IPS DF 6.9 (cell line): ENCODE measurements around the gene CTSZ.
A peak's percentile ranks its signal among the peaks of the same experiment; 100 is the strongest.
"Not testable (repeated sequence)": the region's sequence is repeated elsewhere in the genome, so short reads cannot be mapped to it uniquely, and the experiment has no call there.

Experiments used
- DNase-seq: peaks from one replicate; pipeline ENCODE4 v3.0.0-alpha.2; 2013; ENCODE audit warnings: low read depth, low spot score
- H3K27ac ChIP-seq: one replicate; pipeline ENCODE4 v1.5.1; 2013; ENCODE audit warnings: low read length, control low read depth
- H3K27me3 ChIP-seq: 2 replicates; pipeline ENCODE4 v1.6.1; 2013; ENCODE audit warnings: mild to moderate bottlenecking, low read length; ENCODE audit not compliant: control insufficient read depth, insufficient read depth
- H3K36me3 ChIP-seq: 2 replicates; pipeline ENCODE4 v1.6.1; 2013; ENCODE audit warnings: low read length; ENCODE audit not compliant: control insufficient read depth, insufficient read depth
- H3K4me1 ChIP-seq: 2 replicates; pipeline ENCODE4 v1.6.1; 2013; ENCODE audit warnings: low read length; ENCODE audit not compliant: control insufficient read depth, insufficient read depth
- H3K4me3 ChIP-seq: 2 replicates; pipeline ENCODE4 v1.5.1; 2013; ENCODE audit warnings: mild to moderate bottlenecking, low read length
- H3K9me3 ChIP-seq: 2 replicates; pipeline ENCODE4 v1.6.1; 2013; ENCODE audit warnings: low read length, inconsistent platforms; ENCODE audit not compliant: control insufficient read depth, insufficient read depth
- WGBS: extraction: QIAGEN DNeasy Blood & Tissue Kit; methylation state at CpG from one replicate; pipeline ENCODE4 v1.1.7; 2013; ENCODE audit warnings: mixed read lengths, missing lambda C conversion rate; ENCODE audit not compliant: insufficient read length, insufficient coverage; 5-methylcytosine and 5-hydroxymethylcytosine counted together

Gene CTSZ

DNA sequence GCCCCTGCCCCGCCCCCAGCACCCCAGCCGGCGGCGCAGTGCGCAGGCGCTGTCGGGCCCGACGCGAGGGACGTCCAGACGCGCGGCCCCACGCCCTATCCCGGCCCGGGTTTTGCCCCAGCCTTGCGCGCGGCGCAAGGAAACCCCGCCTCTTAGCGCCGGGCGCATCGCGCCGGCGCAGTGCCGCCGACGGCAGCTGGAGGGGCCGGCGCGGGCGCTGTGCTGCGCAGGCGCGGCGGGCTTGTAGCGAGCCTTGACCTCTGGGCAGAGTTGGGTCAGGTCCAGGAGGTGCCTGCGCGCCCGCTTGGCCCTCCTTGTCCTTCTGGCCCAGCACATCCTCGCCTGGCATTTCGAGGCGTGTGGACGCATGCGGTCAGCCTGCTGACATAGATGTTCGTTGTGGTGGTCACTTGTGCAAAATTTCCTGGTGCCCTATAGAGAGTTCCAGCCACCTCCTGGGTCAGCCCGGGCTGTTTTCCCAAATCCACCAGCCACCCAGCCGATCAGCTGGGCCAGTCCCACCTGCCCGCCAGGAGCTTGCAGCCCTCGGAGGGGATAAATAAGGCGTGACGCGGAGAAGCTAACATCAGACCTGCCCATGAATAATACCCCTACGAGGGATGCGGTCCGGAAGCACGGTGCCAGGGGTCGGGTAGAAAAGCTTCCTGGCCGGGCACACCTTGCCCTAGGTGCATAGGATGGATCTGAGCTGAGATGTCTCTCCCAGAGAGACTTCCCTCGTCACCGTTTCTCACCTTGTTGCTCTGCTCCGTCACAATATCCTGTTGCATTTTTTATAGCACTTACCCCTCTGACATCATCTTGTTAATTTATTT is 36.0 kb upstream of the CTSZ start:
- H3K4me3 ChIP-seq, result peak overlapping the region; percentile 44; the same call in 1 of the 2 replicates
- peaks cover 1% of the 10 kb centered on the region; the same call in 1 of the 2 replicates for H3K4me1 ChIP-seq
- 0 out of 2 replicates have a peak, but pooled peaks cover 1% of the 10 kb centered on the region for H3K27me3 ChIP-seq
- H3K27ac ChIP-seq, result no peak overlapping the region
- no CpG with 5 or more reads among the region's 66 CpGs for WGBS
- H3K36me3 ChIP-seq, result no peaks in the 10 kb centered on the region
- no peaks in the 10 kb centered on the region for H3K9me3 ChIP-seq
- DNase-seq, result peak; percentile 66

DNA sequence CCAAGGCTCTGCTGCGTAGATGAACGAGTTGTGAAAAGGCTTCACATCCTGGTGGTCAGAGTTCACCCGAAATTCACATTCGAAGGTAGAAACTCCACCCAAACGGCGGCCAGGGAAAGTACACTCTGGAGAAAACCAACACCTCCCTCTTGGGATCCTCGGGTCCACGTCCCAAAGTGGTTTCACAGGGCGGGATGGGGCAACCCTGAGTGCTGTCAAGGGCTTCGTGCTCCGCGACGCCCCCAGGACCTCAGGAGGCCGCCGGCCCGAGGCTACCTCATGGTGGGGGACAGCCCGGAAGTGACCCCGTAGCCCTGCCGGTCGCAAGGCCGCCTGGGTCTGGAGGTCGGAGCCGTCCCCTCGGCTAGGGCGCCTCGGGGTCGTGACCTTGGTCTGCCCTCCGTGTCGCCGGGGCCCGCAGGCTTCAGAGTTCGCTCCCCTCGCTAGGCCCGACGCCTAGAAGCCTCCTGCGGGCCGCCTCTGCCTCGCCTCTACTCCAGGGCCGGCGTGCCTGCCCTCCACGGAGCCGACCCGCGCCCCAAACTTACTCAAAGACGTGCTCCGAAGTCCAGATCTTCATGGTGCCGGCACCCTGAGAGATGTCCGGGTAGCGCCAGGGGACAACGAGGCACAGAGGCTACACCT is 35.2 kb upstream of the CTSZ start, which contains the start of gene PRELID3B:
TSS of gene PRELID3B (minus strand) at position 636 of the 645 bp plus-strand sequence. CDS start at position 580, 56 bp downstream.
- Histone ChIP-seq H3K4me3 (peak within 1 kb of the TSS; percentile 44; the same call in 1 of the 2 replicates), H3K9me3 (no peaks in the 10 kb centered on the region), H3K27me3 (no peaks in the 10 kb centered on the region), H3K27ac (no peak within 1 kb of the TSS), H3K36me3 (0 out of 2 replicates have a peak, but pooled peaks cover 4% of the 10 kb centered on the region), H3K4me1 (peaks cover 1% of the 10 kb centered on the region; the same call in 1 of the 2 replicates)
- no CpG with 5 or more reads among the region's 50 CpGs for WGBS
- no peak for DNase-seq

DNA sequence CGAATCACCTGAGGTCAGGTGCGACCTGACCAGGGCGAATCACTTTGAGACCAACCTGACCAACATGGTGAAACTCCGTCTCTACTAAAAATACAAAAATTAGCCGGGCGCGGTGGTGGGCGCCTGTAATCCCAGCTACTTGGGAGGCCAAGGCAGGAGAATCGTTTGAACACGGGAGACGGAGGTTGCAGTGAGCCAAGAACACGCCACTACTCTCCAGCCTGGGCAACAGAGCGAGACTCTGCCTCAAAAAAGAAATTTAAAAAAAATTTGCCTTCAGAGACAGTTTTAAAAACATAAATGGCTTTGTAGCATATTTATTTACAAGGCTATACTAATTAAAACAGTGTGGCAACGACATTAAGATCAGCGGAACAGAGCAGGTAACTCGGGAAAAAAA is 34.4 kb upstream of the CTSZ start:
- H3K36me3 ChIP-seq, H3K4me3 ChIP-seq, DNase-seq, H3K27ac ChIP-seq, H3K9me3 ChIP-seq, H3K4me1 ChIP-seq, H3K27me3 ChIP-seq: not testable (repeated sequence)
- no CpG with 5 or more reads among the region's 16 CpGs for WGBS

- no peak overlapping the region for H3K27ac ChIP-seq
- peaks cover 9% of the 10 kb centered on the region; the same call in 1 of the 2 replicates for H3K36me3 ChIP-seq
- H3K9me3 ChIP-seq, result no peaks in the 10 kb centered on the region
- no peaks in the 10 kb centered on the region for H3K27me3 ChIP-seq
- H3K4me3 ChIP-seq, result no peak overlapping the region
- no peak for DNase-seq
- peaks cover 1% of the 10 kb centered on the region; the same call in 1 of the 2 replicates for H3K4me1 ChIP-seq
- no CpG with 5 or more reads among the region's 5 CpGs for WGBS
Measured at GRCh38 chr20:59040667-59041066, 33.6 kb upstream of the CTSZ start.

DNA sequence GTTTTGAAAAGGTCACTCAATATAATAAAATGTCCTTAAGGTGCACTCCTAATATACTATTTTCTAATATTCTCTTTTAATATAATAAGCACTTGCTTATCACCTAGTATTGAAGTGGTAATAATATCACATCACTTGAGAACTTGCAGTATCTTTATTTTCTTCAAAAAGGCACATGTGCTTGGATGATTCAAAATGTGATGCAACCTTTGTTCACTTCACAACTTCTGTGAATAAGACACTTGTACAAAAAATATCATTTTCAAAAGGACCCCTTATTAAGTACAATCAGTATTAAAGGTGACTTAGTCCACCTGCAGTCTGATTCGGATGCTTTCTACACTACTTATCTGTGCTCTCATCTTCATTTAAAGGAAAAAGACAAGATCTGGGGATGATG is 32.2 kb upstream of the CTSZ start:
- no peaks in the 10 kb centered on the region for H3K9me3 ChIP-seq
- peaks cover 1% of the 10 kb centered on the region; the same call in 1 of the 2 replicates for H3K4me1 ChIP-seq
- no peak overlapping the region for H3K27ac ChIP-seq
- H3K27me3 ChIP-seq, result no peaks in the 10 kb centered on the region
- H3K4me3 ChIP-seq, result no peak overlapping the region
- peaks cover 9% of the 10 kb centered on the region; the same call in 1 of the 2 replicates for H3K36me3 ChIP-seq
- WGBS, result no CpG with 5 or more reads among the region's 1 CpG
- DNase-seq, result no peak

- no CpG with 5 or more reads among the region's 12 CpGs for WGBS
- H3K4me3 ChIP-seq, result no peak overlapping the region
- H3K9me3 ChIP-seq, result no peaks in the 10 kb centered on the region
- no peaks in the 10 kb centered on the region for H3K4me1 ChIP-seq
- no peaks in the 10 kb centered on the region for H3K27me3 ChIP-seq
- DNase-seq, result no peak
- peaks cover 9% of the 10 kb centered on the region; the same call in 1 of the 2 replicates for H3K36me3 ChIP-seq
- H3K27ac ChIP-seq, result no peak overlapping the region
Measured at GRCh38 chr20:59037386-59037785, 30.3 kb upstream of the CTSZ start.

DNA sequence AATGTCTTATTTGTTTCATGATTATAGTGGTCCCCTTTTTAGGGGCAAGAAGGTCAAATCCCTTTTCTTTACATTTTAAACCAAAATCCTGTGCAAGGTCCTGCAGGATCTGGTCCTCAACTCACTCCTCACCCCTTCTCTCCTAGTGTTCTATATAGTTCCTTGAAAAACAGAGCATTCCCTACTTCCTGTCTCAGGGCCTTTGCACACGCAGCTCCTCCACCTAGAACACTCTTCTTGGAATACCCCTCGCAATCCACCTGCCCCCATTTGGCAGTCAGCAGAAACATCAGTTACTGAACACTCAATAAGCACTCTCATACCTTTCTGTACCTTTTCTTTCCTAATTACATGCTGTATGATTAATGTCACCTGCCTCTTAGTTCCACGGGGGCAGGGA is 28.3 kb upstream of the CTSZ start:
- peaks cover 9% of the 10 kb centered on the region for H3K36me3 ChIP-seq
- H3K27me3 ChIP-seq, result no peaks in the 10 kb centered on the region
- no peak overlapping the region for H3K27ac ChIP-seq
- no peak overlapping the region for H3K4me3 ChIP-seq
- no peaks in the 10 kb centered on the region for H3K4me1 ChIP-seq
- no peaks in the 10 kb centered on the region for H3K9me3 ChIP-seq
- WGBS, result no CpG with 5 or more reads among the region's 3 CpGs
- DNase-seq, result no peak

GRCh38 chr20:59033616-59034165 is 26.6 kb upstream of the CTSZ start:
- DNase-seq, result no peak
- no peak overlapping the region for H3K27ac ChIP-seq
- H3K4me3 ChIP-seq, result no peak overlapping the region
- WGBS, result no CpG with 5 or more reads among the region's 2 CpGs
- peaks cover 13% of the 10 kb centered on the region for H3K36me3 ChIP-seq
- no peaks in the 10 kb centered on the region for H3K9me3 ChIP-seq
- H3K27me3 ChIP-seq, result no peaks in the 10 kb centered on the region
- no peaks in the 10 kb centered on the region for H3K4me1 ChIP-seq

DNA sequence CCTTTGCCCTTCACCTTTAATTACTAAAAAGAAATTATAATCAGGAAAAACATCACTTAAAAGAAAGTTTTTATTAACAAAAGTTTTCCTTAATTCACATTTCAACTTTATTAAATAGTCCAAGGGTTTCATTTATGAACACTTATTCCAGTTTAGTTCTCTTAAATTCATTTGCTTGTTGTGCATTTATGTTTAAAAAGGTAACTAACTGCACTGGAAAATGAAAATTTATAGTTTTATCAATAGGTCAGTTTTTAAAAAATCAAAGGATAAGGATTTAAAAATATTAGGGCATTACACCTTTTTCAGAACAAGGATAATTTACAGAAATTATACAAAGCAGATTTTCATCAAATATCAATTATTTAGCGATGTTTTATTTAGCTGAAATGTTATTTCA is 26.0 kb upstream of the CTSZ start:
- no peak overlapping the region for H3K27ac ChIP-seq
- no peaks in the 10 kb centered on the region for H3K9me3 ChIP-seq
- no peaks in the 10 kb centered on the region for H3K27me3 ChIP-seq
- H3K4me3 ChIP-seq, result no peak overlapping the region
- no CpG with 5 or more reads among the region's 1 CpG for WGBS
- DNase-seq, result no peak
- no peaks in the 10 kb centered on the region for H3K4me1 ChIP-seq
- peaks cover 13% of the 10 kb centered on the region for H3K36me3 ChIP-seq

DNA sequence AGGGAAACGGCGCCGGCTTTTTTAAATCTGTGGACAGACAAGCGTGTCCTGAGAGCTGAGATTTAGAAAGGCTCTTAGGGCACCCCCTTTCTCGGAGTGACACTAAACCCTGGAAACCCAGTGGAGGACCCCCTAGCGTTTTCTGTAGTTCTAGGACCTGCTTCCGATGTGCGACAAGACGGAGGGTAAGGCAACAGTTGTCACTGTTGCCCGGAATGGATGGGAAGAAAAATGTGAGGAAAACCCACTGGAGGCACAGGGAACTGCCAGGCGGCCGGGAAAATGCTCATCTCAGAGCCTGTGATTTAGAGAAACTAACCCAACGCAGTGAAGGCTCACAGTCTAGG is 25.6 kb upstream of the CTSZ start:
- no peak for DNase-seq
- Histone ChIP-seq H3K36me3 (peaks cover 13% of the 10 kb centered on the region), H3K4me1 (no peaks in the 10 kb centered on the region), H3K27ac (no peak overlapping the region), H3K27me3 (no peaks in the 10 kb centered on the region), H3K9me3 (no peaks in the 10 kb centered on the region), H3K4me3 (peak overlapping the region; percentile 43; the same call in 1 of the 2 replicates)
- WGBS, result no CpG with 5 or more reads among the region's 13 CpGs
